T-helper 17 cell (primary cell): ENCODE results near the gene DUSP23. TPM values are rescaled to one million over a fixed set of nuclear protein-coding genes. Genes with fewer than 3 reads are reported as not detected.

Experiments
- ATAC-seq: fragments of 150-1000 bp; cut with Tn5 transposase; 2 replicates; pipeline ENCODE4 v1.10.0; 2021; ENCODE audit warnings: mild to moderate bottlenecking, moderate library complexity
- DNase-seq, 3 donors: peaks; one replicate each; pipeline versions ENCODE4 v3.0.0 to v3.0.0-alpha.2; 2020 to 2021
- H3K9me3 ChIP-seq: one replicate; pipeline ENCODE4 v1.7.0; 2013; ENCODE audit warnings: low read length, mild to moderate bottlenecking; ENCODE audit not compliant: control insufficient read depth, poor library complexity, severe bottlenecking
- H3K27ac Mint-ChIP-seq: one replicate; pipeline ENCODE4 v1.8.0; 2022; ENCODE audit warnings: mild to moderate bottlenecking, moderate library complexity, mixed read lengths
- H3K27me3 Mint-ChIP-seq: one replicate; pipeline ENCODE4 v1.8.0; 2022; ENCODE audit warnings: mixed read lengths
- H3K36me3 Mint-ChIP-seq: one replicate; pipeline ENCODE4 v1.8.0; 2022; ENCODE audit warnings: low read depth, mixed read lengths
- H3K4me1 Mint-ChIP-seq: one replicate; pipeline ENCODE4 v1.8.0; 2022; ENCODE audit warnings: mild to moderate bottlenecking, mixed read lengths
- H3K4me3 Mint-ChIP-seq: one replicate; pipeline ENCODE4 v1.8.0; 2022; ENCODE audit warnings: mild to moderate bottlenecking, moderate library complexity, mixed read lengths
- total RNA-seq, 4 donors: library from RNA in 2 of 4; stranded (reverse) in 2 of 4; gene quantifications; one replicate each; pipeline ENCODE4 v1.2.3 and lab custom pipeline; 2022 to 2026

Gene DUSP23
- total RNA-seq, 2 donors from 2014 or later = 7.9 to 12.0 TPM

DNA sequence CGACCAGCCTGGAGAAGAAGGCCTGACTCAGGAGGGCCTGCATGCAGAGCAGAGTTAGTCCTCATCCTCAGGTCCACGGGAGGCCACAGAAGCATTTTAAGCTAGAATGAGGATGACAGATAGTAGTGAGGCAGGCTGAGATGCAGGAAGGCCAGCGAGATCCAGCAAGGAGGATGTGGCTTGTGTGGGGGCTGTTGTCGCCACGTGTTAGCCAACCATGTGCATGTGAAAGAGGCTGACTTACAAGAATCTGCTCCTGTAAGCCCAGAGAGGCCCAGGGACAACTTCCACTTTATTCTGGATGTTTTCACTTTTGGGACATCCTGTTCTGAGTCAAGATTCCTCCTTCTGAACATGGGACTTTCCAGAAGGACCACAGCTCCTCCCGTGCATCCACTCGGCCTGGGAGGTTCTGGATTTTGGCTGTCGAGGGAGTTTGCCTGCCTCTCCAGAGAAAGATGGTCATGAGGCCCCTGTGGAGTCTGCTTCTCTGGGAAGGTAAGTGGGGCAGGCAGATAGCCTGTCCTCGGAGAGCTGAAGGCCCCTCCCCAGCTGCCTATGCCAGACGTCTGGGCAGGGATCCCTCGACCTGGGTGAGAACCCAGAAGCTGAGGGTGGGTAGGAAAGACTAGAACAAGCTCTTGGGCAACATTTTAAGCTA is 45.8 kb downstream of the DUSP23 start, which contains the start of gene SLAMF8:
Gene SLAMF8 (plus strand): TSS at position 433 of the 661 bp plus-strand sequence. CDS start 26 bp downstream, at position 459.
- DNase-seq = no peak
- Mint-ChIP-seq H3K27ac (peak within 1 kb of the TSS; percentile 65), H3K36me3 (no peaks in the 10 kb centered on the region), H3K4me1 (peaks cover 46% of the 10 kb centered on the region), H3K27me3 (peaks cover 9% of the 10 kb centered on the region), H3K4me3 (peak within 1 kb of the TSS; percentile 57)
- ATAC-seq = peak; percentile 70
- no peaks in the 10 kb centered on the region for H3K9me3 ChIP-seq

DNA sequence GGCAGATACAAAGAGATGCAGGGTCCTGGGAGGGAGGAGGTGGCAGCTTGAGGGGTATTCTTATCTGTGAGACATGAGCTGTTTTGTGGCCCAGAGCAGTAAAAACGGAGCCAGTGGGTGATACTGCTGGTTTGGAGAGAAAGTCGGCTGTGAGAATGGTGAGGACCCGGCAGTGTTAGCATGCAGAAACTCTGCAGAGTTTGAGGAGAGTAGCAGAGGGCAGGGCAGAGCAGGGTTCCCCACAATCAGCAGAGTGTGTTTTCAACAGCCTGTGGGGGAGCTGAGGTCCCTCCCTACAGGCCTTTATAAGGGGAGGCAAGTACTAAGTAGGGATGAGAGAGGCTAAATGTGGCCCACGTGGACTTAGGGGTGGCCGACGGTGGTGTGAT is 46.3 kb downstream of the DUSP23 start:
- Mint-ChIP-seq H3K27me3 (peaks cover 12% of the 10 kb centered on the region), H3K4me3 (peak overlapping the region; percentile 57), H3K27ac (peak overlapping the region; percentile 65), H3K4me1 (peaks cover 46% of the 10 kb centered on the region), H3K36me3 (no peaks in the 10 kb centered on the region)
- H3K9me3 ChIP-seq = no peaks in the 10 kb centered on the region
- no peak for DNase-seq
- no peak for ATAC-seq

DNA sequence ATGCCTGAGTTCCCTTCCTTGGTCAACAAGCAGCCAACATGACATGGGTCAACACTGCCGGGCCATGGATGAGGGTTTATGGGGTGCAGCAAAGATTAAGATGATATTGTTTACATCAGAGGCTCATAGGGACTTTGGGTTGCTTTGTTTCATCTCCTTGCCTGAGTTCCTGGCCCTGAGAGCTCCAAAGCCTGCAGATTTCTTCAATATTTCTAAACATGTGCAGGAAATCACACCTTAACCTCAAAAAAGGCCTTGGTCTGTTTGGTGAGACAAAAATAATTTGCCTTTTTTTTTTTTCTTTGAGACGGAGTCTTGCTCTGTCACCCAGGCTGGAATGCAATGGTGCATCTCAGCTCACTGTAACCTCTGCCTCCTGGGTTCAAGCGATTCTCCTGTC is 46.8 kb downstream of the DUSP23 start:
- H3K4me3 Mint-ChIP-seq = peak overlapping the region; percentile 10
- no peaks in the 10 kb centered on the region for H3K36me3 Mint-ChIP-seq
- H3K4me1 Mint-ChIP-seq = peaks cover 48% of the 10 kb centered on the region
- H3K27ac Mint-ChIP-seq = peak overlapping the region; percentile 41
- H3K27me3 Mint-ChIP-seq = peaks cover 11% of the 10 kb centered on the region
- H3K9me3 ChIP-seq = no peaks in the 10 kb centered on the region
- ATAC-seq (peak; percentile 28), DNase-seq (no peak)

DNA sequence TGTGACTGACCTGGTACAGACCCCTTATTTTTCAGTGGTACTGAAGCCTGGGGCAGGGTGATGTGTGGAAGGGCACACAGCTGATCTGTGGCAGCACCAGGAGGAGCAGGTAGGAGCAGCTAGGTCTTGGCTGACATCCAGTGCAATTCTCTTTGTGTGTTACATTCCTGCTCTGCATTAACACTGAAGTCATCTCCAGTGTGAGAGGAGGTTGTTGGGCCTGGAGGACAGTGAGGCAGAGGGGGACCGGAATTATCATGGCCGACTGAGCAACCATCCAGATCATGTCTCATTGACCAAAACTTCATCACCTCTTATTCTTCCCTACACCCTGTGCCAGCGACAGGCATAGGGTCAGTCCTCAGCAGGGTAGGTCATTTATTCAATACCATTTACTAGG is 47.4 kb downstream of the DUSP23 start:
- DNase-seq (no peak), ATAC-seq (no peak)
- H3K36me3 Mint-ChIP-seq = no peaks in the 10 kb centered on the region
- peak overlapping the region; percentile 41 for H3K27ac Mint-ChIP-seq
- peaks cover 47% of the 10 kb centered on the region for H3K4me1 Mint-ChIP-seq
- H3K9me3 ChIP-seq = no peaks in the 10 kb centered on the region
- H3K27me3 Mint-ChIP-seq = peaks cover 8% of the 10 kb centered on the region
- H3K4me3 Mint-ChIP-seq = no peak overlapping the region

DNA sequence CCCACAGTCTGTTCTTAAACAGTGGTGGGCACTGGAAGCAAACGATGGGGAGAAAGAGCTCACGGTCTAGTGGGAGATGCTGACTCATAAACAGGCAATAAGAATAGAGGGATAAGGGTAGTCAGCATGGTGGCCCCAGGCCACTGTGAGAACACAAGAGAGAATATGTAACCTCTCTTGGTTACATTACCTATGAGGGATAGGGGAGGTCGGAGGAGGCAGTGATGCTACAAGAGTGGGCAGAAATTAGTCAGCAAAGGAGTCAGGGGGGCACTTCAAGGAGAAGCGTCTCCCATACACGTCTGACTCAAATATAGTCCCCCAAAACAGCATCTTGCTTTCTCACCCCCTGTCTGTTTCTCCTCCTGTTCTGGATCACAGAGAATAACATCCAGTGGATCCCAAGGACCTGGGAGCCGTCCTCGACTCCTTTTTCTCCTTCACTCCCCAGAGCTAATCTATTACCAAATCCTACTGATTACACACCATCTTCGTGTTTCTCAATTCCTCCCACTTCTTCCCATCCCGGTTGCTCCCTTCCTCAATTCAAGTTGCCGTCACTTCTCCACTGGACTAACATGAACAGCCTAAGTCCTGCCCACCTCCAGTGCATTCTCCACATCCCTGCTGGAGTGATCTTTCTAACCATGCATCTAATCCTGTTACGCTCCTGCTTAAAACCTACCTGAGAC is 48.0 kb downstream of the DUSP23 start:
- no peaks in the 10 kb centered on the region for H3K9me3 ChIP-seq
- Mint-ChIP-seq H3K36me3 (no peaks in the 10 kb centered on the region), H3K27me3 (peaks cover 8% of the 10 kb centered on the region), H3K4me1 (peaks cover 47% of the 10 kb centered on the region), H3K27ac (peak overlapping the region; percentile 39), H3K4me3 (peak overlapping the region; percentile 1)
- ATAC-seq (no peak), DNase-seq (no peak)

DNA sequence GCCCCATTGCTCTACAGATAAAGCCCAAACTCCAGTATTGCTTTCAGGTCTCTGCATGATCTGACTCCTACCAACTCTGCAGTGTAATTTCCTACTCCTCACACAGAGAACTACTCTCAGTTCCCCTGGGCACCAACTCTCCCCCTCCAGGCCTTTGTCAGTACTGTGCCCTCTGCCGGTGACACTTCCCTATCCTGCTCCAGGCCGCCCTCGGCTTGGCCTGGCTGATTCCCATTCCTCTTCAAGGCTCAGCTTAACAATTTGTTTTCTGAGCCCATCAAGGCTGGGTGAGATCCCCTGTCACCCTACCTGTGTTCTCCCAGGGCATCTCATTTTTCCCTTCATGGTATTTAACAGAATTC is 48.5 kb downstream of the DUSP23 start:
- Mint-ChIP-seq H3K4me3 (peak overlapping the region; percentile 1), H3K4me1 (peaks cover 47% of the 10 kb centered on the region), H3K27ac (peak overlapping the region; percentile 39), H3K27me3 (peaks cover 8% of the 10 kb centered on the region), H3K36me3 (no peaks in the 10 kb centered on the region)
- ATAC-seq (peak; percentile 44), DNase-seq (no peak)
- H3K9me3 ChIP-seq = no peaks in the 10 kb centered on the region

DNA sequence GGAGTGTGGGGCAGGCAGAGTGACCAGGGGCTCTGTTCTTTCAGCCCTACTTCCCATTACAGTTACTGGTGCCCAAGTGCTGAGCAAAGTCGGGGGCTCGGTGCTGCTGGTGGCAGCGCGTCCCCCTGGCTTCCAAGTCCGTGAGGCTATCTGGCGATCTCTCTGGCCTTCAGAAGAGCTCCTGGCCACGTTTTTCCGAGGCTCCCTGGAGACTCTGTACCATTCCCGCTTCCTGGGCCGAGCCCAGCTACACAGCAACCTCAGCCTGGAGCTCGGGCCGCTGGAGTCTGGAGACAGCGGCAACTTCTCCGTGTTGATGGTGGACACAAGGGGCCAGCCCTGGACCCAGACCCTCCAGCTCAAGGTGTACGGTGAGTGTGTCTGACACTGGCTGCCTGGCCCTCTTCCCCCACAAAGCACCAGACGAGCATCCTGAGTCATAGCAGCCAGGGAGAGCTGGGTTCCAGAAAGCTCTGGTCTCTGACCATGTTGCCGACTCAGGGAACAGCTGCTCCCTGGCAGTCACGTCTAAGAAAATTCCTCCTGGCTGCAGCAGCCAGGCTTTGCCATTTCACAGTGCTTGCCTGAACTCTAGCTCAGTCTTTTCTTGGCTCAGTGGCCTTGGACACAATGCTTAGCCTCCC is 49.2 kb downstream of the DUSP23 start:
- H3K27me3 Mint-ChIP-seq = peaks cover 8% of the 10 kb centered on the region
- no peak for ATAC-seq
- no peak overlapping the region for H3K4me3 Mint-ChIP-seq
- H3K27ac Mint-ChIP-seq = no peak overlapping the region
- H3K9me3 ChIP-seq = no peaks in the 10 kb centered on the region
- no peak for DNase-seq
- H3K4me1 Mint-ChIP-seq = peaks cover 44% of the 10 kb centered on the region
- H3K36me3 Mint-ChIP-seq = no peaks in the 10 kb centered on the region

DNA sequence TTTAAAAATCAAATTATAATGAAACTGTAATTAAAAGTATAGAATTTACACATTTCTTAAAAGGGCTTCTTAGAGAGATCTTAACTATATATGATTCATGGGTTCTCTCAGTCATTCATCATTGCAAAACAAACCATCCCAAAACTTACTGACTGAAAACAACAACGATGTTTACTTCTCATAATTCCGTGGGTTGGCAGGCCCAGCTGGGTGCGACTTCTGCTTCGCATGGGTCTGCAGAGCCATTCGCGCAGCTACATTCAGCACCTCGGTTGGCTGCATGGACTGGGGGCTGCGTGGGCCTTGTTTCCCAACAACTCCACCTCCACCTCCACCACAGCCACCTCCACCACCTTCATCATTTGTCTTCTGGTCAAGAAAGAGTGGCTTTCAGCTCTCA is 50.0 kb downstream of the DUSP23 start:
- no peak for ATAC-seq
- H3K4me1 Mint-ChIP-seq = peaks cover 36% of the 10 kb centered on the region
- no peak for DNase-seq

DNA sequence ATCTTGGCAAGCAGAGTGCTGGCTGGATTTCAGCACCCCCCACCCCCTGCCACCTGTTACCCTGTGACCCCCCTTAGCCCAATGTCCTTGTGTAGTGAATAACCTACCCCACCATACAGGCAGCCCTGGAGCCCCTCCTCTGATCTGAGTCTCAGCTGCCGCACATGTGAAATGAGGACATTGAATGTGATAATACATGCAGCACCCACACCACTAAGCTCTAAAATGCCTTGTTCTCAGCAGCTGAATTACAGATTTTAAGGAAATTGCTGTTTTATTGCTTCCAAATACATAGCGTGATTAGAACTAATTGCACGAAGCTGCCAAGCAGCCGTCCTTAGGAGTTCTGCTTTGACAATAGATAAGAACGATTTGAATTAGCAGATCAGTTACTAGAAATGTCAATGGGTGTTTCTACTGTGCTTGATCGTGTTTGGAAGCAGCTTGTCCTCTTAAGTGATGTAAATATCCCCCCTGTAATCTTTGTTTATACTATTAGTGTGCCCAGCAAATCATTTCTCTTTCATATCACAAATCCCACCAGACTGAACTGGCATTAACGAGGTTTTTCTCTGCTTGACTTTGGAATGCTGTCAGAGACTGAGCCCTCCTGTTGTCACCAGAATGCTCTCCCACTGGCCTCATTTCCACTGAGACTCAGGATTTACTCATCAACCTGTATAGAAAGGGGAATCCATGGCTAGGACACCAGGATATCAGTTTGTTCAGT is 50.8 kb downstream of the DUSP23 start:
- DNase-seq = no peak
- Mint-ChIP-seq H3K36me3 (no peaks in the 10 kb centered on the region), H3K27me3 (peaks cover 8% of the 10 kb centered on the region), H3K4me3 (no peak overlapping the region), H3K27ac (no peak overlapping the region), H3K4me1 (peaks cover 28% of the 10 kb centered on the region)
- H3K9me3 ChIP-seq = no peaks in the 10 kb centered on the region
- no peak for ATAC-seq

More for the DNA sequence above, 50.0 kb downstream of the DUSP23 start:
- Mint-ChIP-seq H3K27ac (no peak overlapping the region), H3K36me3 (no peaks in the 10 kb centered on the region), H3K4me3 (no peak overlapping the region), H3K27me3 (peaks cover 8% of the 10 kb centered on the region)
- H3K9me3 ChIP-seq = no peaks in the 10 kb centered on the region

Other genes with a start within 250 kb of the DUSP23 start
- gene OR10J5, start 245.0 kb upstream of the DUSP23 start, total RNA-seq = not detected
- not detected for gene APCS, start 193.1 kb upstream of the DUSP23 start, total RNA-seq
- not detected for gene CRP, start 66.4 kb upstream of the DUSP23 start, total RNA-seq
- gene FCRL6, start 21.4 kb downstream of the DUSP23 start, total RNA-seq = under 1 TPM; 0.27 to 0.81 TPM
- gene SLAMF8, start 45.9 kb downstream of the DUSP23 start, total RNA-seq = under 1 TPM in 1 of 2 donors, not detected in 1; 0.44 TPM
- gene VSIG8, start 81.7 kb downstream of the DUSP23 start, total RNA-seq = not detected
- 1 to 10 TPM; 4.6 to 6.3 TPM for gene CFAP45, start 119.2 kb downstream of the DUSP23 start, total RNA-seq
- 100 to 1,000 TPM; 515 to 717 TPM for gene TAGLN2, start 144.5 kb downstream of the DUSP23 start, total RNA-seq
- gene IGSF9, start 164.7 kb downstream of the DUSP23 start, total RNA-seq = under 1 TPM in 1 of 2 donors, not detected in 1; 0.07 TPM
- not detected for gene SLAMF9, start 173.3 kb downstream of the DUSP23 start, total RNA-seq